ENCODE data around the gene GHDC.
"Not testable (repeated sequence)": the region's sequence is repeated elsewhere in the genome, so short reads cannot be mapped to it uniquely, and the experiment has no call there.

GHDC gene

GRCh38 chr17:42143138-42143537 is 51.2 kb downstream of the GHDC start:
- not testable (repeated sequence) for DNase-seq

- peak; percentile 93 for DNase-seq
Measured at GRCh38 chr17:42142371-42142896, 51.9 kb downstream of the GHDC start.

- no peak for DNase-seq
Measured at GRCh38 chr17:42141382-42141781, 52.9 kb downstream of the GHDC start.

- DNase-seq: not testable (repeated sequence)
Measured at GRCh38 chr17:42140690-42141089, 53.6 kb downstream of the GHDC start.
